Measurements from ENCODE around the gene DPP3. TPM values are rescaled to one million over a fixed set of nuclear protein-coding genes. Genes with fewer than 3 reads are reported as not detected.
"Not testable (repeated sequence)": the region's sequence is repeated elsewhere in the genome, so short reads cannot be mapped to it uniquely, and the experiment has no call there.

DPP3 gene
- total RNA-seq, 2 donors from 2014 or later, result 20.2 to 22.2 TPM

GRCh38 chr11:66531841-66532240 is 51.6 kb downstream of the DPP3 start:
- ATAC-seq (ENCODE audit: insufficient number of reproducible peaks, low FRiP score, low read depth) (no peak), DNase-seq (ENCODE audit: low spot score) (no peak)
- TF ChIP-seq CTCF (IDR thresholded peaks at IDR 0.05), result no peak
- peaks cover 8% of the 10 kb centered on the region for H3K36me3 ChIP-seq
- no peaks in the 10 kb centered on the region for H3K9me3 ChIP-seq
- no peak overlapping the region for H3K27ac ChIP-seq
- H3K4me3 ChIP-seq, result no peak overlapping the region
- H3K4me1 ChIP-seq (ENCODE audit: control insufficient read depth in 1 of 2, low read depth in 2 of 2), result no peaks in the 10 kb centered on the region
- H3K27me3 ChIP-seq (replicated peaks; ENCODE audit: insufficient read depth), result no peaks in the 10 kb centered on the region

- H3K4me1 ChIP-seq (ENCODE audit: control insufficient read depth in 1 of 2, low read depth in 2 of 2), result no peaks in the 10 kb centered on the region
- no peaks in the 10 kb centered on the region for H3K9me3 ChIP-seq
- peaks cover 11% of the 10 kb centered on the region for H3K36me3 ChIP-seq
- ATAC-seq (ENCODE audit: insufficient number of reproducible peaks, low FRiP score, low read depth), result no peak
- no peak overlapping the region for H3K4me3 ChIP-seq
- no peak for TF ChIP-seq CTCF (IDR thresholded peaks at IDR 0.05)
- DNase-seq (ENCODE audit: low spot score), result no peak
- H3K27me3 ChIP-seq (replicated peaks; ENCODE audit: insufficient read depth), result no peaks in the 10 kb centered on the region
- H3K27ac ChIP-seq, result no peak overlapping the region
These were observed 52.5 kb downstream of the DPP3 start for GRCh38 chr11:66532784-66533183.

- H3K4me3 ChIP-seq, result no peak overlapping the region
- TF ChIP-seq CTCF (IDR thresholded peaks at IDR 0.05), result no peak
- no peak for DNase-seq (ENCODE audit: low spot score)
- no peaks in the 10 kb centered on the region for H3K27me3 ChIP-seq (replicated peaks; ENCODE audit: insufficient read depth)
- no peaks in the 10 kb centered on the region for H3K9me3 ChIP-seq
- no peak for ATAC-seq (ENCODE audit: insufficient number of reproducible peaks, low FRiP score, low read depth)
- no peak overlapping the region for H3K27ac ChIP-seq
- peaks cover 3 to 8% of the 10 kb centered on the region in 2 donors for H3K4me1 ChIP-seq (ENCODE audit: control insufficient read depth in 1 of 2, low read depth in 2 of 2)
- H3K36me3 ChIP-seq, result peaks cover 15% of the 10 kb centered on the region
These were observed 59.1 kb downstream of the DPP3 start for GRCh38 chr11:66539170-66539869.

GRCh38 chr11:66539870-66540213 is 59.6 kb downstream of the DPP3 start:
- DNase-seq (ENCODE audit: low spot score) (no peak), ATAC-seq (ENCODE audit: insufficient number of reproducible peaks, low FRiP score, low read depth) (no peak)
- no peak overlapping the region for H3K27ac ChIP-seq
- peaks cover 3 to 11% of the 10 kb centered on the region in 2 donors for H3K4me1 ChIP-seq (ENCODE audit: control insufficient read depth in 1 of 2, low read depth in 2 of 2)
- no peak overlapping the region for H3K4me3 ChIP-seq
- TF ChIP-seq CTCF (IDR thresholded peaks at IDR 0.05), result no peak
- no peaks in the 10 kb centered on the region for H3K27me3 ChIP-seq (replicated peaks; ENCODE audit: insufficient read depth)
- H3K9me3 ChIP-seq, result no peaks in the 10 kb centered on the region
- peaks cover 15% of the 10 kb centered on the region for H3K36me3 ChIP-seq

- not testable (repeated sequence) for H3K9me3 ChIP-seq; ATAC-seq (ENCODE audit: insufficient number of reproducible peaks, low FRiP score, low read depth); DNase-seq (ENCODE audit: low spot score); H3K4me3 ChIP-seq; H3K27ac ChIP-seq; H3K27me3 ChIP-seq (replicated peaks; ENCODE audit: insufficient read depth)
- H3K36me3 ChIP-seq, result peaks cover 15% of the 10 kb centered on the region
- peaks cover 11 to 18% of the 10 kb centered on the region in 2 donors for H3K4me1 ChIP-seq (ENCODE audit: control insufficient read depth in 1 of 2, low read depth in 2 of 2)
These were observed 60.4 kb downstream of the DPP3 start for GRCh38 chr11:66540598-66540997.

- no peaks in the 10 kb centered on the region for H3K27me3 ChIP-seq (replicated peaks; ENCODE audit: insufficient read depth)
- H3K4me1 ChIP-seq (ENCODE audit: control insufficient read depth in 1 of 2, low read depth in 2 of 2), result peaks cover 15 to 25% of the 10 kb centered on the region in 2 donors
- H3K27ac ChIP-seq, result no peak overlapping the region
- peaks cover 7% of the 10 kb centered on the region for H3K36me3 ChIP-seq
- DNase-seq (ENCODE audit: low spot score) (no peak), ATAC-seq (ENCODE audit: insufficient number of reproducible peaks, low FRiP score, low read depth) (no peak)
- no peak for TF ChIP-seq CTCF (IDR thresholded peaks at IDR 0.05)
- no peak overlapping the region for H3K4me3 ChIP-seq
- no peaks in the 10 kb centered on the region for H3K9me3 ChIP-seq
These were observed 61.7 kb downstream of the DPP3 start for GRCh38 chr11:66541892-66542291.

All from thoracic aorta (tissue), 2 donors.